ENCODE data around the gene CCDC149.

DNA sequence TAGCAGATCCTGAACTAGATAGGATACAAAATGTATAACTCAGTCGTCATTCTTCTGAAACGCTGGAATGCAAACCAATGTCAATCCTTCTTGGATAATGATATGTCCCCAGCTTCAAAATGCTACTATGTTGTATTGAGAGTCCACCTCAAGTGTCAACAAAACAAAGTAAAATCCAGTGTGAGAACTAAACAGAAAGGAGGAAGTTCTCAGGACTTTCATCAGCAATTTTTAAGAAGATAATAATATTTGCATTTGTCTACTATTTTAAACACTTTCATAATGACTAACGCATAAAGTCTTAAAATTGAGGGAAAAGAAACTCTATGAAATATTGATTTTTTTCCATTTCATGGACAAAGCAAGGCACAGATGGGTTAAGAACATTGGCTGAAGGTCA, 81.2 kb downstream of the CCDC149 start:
- TF ChIP-seq, protein P1, sequence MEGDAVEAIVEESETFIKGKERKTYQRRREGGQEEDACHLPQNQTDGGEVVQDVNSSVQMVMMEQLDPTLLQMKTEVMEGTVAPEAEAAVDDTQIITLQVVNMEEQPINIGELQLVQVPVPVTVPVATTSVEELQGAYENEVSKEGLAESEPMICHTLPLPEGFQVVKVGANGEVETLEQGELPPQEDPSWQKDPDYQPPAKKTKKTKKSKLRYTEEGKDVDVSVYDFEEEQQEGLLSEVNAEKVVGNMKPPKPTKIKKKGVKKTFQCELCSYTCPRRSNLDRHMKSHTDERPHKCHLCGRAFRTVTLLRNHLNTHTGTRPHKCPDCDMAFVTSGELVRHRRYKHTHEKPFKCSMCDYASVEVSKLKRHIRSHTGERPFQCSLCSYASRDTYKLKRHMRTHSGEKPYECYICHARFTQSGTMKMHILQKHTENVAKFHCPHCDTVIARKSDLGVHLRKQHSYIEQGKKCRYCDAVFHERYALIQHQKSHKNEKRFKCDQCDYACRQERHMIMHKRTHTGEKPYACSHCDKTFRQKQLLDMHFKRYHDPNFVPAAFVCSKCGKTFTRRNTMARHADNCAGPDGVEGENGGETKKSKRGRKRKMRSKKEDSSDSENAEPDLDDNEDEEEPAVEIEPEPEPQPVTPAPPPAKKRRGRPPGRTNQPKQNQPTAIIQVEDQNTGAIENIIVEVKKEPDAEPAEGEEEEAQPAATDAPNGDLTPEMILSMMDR (conservative IDR thresholded peaks at IDR 0.05; ENCODE audit: low read length): no peak
- TF ChIP-seq EZH2phosphoT487 (IDR thresholded peaks at IDR 0.05; ENCODE audit: borderline replicate concordance, low read depth, low read length): no peak
